Measurements from ENCODE around the gene CFB.

- TF ChIP-seq BCL6B (tag by site-specific recombination; IDR thresholded peaks at IDR 0.05) = no peak
- TF ChIP-seq ZNF174 (tag by site-specific recombination; IDR thresholded peaks at IDR 0.05) = no peak
- TF ChIP-seq ZNF654 (tag by site-specific recombination; IDR thresholded peaks at IDR 0.05; ENCODE audit: low read depth) = no peak
- TF ChIP-seq CTCF (tag by site-specific recombination; IDR thresholded peaks at IDR 0.05) = no peak
- TF ChIP-seq ZNF138 (tag by site-specific recombination; IDR thresholded peaks at IDR 0.05; ENCODE audit: borderline replicate concordance) = no peak
- TF ChIP-seq YY1 (tag by site-specific recombination; IDR thresholded peaks at IDR 0.05) = no peak
- no peak for TF ChIP-seq RBAK (tag by site-specific recombination; IDR thresholded peaks at IDR 0.05)
- 0 out of 2 replicates have a peak, but pooled peaks have one; percentile 7 for TF ChIP-seq ZBTB20 (tag by site-specific recombination; IDR thresholded peaks at IDR 0.05)
- TF ChIP-seq ZSCAN18 (tag by site-specific recombination; IDR thresholded peaks at IDR 0.05) = no peak; the same call in 1 of the 2 replicates
- TF ChIP-seq ZNF544 (tag by site-specific recombination; IDR thresholded peaks at IDR 0.05) = no peak
- TF ChIP-seq ZNF510 (tag by site-specific recombination; IDR thresholded peaks at IDR 0.05; ENCODE audit: insufficient replicate concordance) = no peak
- TF ChIP-seq ZNF155 (tag by site-specific recombination; IDR thresholded peaks at IDR 0.05) = no peak
- no peak for TF ChIP-seq ZBTB49 (tag by site-specific recombination; IDR thresholded peaks at IDR 0.05; ENCODE audit: low read depth)
Observed at GRCh38 chr6:31971279-31971992, 25.5 kb downstream of the CFB start.

All from HEK293 (cell line).